Measurements from ENCODE around the gene RTL9.
"Not testable (repeated sequence)": the region's sequence is repeated elsewhere in the genome, so short reads cannot be mapped to it uniquely, and the experiment has no call there.

The RTL9 gene

DNA sequence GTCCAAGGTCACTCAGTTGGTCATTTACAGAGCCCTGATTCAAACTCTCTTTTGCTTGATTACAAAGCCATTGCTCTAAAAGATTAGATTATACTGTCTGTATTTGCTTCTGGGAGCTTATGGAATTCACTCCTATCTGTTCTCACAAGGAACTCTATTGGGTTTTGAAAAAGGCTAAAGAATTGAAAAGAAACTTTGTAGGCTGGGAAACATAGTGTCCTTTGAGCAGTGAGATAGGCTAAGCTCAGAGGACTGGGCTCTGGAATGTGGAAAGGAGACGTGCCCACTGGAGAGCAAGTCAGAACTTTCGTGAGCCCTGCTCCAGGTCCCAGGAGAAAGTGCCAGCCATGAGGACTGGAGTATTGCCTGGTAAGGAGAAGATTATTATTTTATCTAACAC lies at the start of gene RTL9:
TSS of gene RTL9 (plus strand) at position 301 of the 400 bp plus-strand sequence. CDS start 91,770 bp downstream, outside the sequence.
- DNase-seq, result no peak

- no peak for DNase-seq
Measured at GRCh38 chrX:110310000-110310790, 48.5 kb upstream of the RTL9 start.

DNA sequence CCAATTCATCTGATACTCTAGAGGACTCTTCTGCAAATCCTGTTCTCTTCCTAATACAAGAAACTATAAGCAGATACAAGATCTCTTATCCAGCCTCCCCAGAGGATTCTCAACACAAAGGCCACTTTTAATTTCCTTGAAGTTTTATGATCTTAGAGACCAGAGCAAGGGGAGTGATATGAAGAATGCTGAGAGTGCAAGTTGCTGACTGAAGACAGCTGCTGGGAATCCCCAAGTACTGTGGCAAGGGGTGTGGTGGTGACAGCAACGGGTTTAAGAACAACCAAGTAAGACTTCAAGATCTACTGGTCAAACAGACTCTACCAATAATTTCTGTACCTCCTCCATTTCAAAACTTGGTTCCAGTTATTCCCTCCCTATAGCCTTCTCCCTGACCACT lies 47.8 kb upstream of the RTL9 start:
- peak; percentile 48 for DNase-seq

GRCh38 chrX:110311437-110312230 lies 47.0 kb upstream of the RTL9 start:
- DNase-seq, result no peak

DNA sequence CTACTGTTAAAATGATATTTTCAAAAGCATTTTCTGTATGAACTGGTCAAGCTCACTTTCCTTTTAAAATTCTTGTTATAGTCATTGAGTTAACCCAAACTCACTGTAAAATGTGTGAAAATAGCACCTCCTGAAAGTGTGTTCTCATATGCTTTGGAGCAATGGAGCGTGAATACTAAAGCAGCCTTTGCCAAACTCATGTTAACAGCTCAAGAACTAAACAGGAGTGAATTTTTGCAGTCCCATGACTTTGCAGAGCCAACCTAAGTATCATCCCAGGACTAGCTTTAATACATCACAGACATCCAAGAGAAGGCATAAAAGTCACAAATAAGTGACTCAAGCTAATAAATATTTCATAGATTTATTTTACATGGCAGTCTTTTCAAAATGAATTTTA lies 43.1 kb upstream of the RTL9 start:
- no peak for DNase-seq

DNA sequence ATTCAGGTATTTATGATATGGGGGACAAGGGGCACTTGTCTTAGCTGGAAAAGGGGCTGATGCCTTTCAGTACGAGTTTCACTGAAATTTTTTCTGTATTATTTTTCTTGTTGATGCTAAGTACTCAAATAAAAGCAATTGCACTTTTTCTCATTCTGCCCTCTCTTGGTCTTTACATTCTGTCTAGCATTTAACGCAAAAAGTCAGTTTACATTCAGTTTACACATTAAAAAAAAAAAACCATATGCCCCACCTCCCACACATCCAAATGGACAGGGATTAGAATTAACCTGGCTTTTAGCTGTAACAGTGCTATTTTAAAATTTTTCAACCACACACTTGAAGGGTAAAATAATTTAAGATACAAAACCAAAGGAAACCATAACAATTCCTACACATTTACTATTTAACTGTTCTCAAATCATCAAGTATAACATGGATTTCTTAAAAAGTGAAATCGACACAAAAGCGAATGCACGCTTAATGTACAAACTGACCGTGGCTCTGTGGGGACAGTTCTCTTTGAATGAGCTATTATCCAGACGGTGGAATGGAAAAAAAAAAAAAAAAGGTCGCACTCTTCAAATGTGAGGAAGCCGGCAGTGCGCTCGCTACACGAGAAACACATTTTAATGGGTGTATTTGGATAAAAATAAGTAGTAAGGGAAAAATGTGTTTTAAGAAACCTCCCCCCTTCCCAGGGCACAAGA lies 42.1 kb upstream of the RTL9 start:
- no peak for DNase-seq

DNA sequence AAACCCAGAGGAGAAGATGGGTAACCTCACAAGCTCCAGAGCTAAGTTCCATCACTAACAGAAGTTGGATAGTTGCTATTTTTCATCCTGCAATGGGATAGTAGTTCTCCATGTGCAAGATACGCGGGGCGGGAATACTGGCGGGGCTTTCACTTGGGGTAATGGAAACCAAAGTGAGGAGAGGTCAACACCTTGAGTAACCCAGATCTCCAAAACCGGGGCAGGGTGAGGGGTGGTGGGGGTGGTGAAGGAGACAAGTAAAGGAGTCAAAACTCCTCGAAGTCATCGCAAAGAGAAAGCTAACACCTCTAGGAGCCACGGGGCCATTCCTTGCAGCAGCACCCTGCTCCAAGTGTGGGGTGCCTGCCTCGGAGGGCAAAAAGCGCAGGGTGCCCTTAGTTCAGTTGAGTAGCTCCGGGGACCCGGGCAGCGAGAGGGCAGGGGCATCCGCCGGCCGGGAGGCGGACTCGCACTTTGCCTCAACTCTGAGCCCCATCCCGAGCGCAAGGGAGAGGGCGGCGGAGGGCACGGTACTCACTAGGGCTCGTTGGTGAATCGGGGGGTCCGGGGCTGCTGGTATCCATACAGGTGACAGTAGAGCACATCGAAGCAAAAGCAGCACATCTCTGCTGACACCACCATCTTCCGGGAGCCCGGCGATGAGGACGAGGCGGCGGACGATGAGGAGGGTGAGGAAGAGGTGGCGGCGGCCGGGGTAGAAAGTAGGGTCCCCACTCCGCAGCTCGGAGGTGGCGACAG lies 41.4 kb upstream of the RTL9 start:
- peak; percentile 15 for DNase-seq

DNA sequence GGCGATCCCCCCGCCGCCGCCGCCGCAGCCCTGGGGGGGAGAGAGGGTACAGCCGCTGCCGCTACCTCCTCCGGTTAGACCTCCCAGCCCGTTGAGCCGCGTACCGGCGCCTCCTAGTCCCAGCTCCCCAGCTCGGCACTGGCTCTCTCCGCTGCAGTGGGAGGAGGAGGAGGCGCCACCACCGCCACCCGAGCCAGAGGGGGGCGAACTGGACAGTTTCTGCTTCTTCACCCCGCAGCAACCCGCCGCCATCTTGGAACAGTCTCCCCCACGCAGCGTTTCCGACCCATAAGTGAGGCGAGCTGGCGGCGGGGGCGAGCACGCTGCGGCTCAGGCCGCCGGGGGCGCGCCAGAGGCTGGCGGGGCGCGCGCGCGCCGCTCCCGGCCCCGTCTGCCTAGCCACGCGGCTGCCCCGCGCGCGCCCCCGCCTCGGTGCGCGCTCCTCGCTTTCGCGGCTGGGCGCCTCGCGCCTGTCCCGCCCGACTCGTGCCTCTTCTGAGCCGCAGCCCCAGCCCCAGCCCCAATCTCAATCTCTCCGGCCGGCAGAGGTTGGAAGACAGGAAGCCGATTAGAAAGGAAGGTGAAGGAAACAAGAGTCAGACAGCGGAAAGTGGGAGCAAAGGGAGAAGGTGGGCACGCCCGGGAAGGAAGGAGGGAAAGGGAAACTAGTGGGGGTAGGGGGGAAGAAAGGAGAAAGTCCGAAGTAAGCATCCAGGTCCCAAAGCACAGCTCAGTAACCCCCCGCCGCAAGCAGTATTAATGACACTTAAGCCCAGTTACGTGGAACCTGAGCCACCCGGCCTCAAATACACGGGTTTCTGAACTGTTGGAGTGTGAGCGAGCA lies 40.6 kb upstream of the RTL9 start, which contains the start of gene AMMECR1:
TSS of gene AMMECR1 (minus strand) at position 266 of the 844 bp plus-strand sequence. CDS start at position 252, 14 bp downstream.
- DNase-seq, result peak; percentile 86

DNA sequence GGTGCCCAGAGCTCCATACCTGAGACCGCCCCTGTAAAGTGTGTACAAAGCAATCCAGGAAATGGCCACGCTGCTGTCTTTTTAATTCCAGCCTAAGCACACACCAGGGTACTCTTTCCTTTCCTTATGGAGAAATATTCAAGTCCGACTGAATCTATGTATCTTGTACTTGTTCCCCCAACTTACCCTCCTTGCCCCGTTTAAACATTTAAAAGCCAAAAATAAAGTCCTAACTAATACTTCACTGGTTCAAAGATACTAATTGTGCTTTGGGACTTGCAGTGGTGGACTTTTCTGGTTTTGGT lies 40.0 kb upstream of the RTL9 start:
- no peak for DNase-seq

GRCh38 chrX:110320381-110320987 lies 38.2 kb upstream of the RTL9 start:
- DNase-seq, result no peak

DNA sequence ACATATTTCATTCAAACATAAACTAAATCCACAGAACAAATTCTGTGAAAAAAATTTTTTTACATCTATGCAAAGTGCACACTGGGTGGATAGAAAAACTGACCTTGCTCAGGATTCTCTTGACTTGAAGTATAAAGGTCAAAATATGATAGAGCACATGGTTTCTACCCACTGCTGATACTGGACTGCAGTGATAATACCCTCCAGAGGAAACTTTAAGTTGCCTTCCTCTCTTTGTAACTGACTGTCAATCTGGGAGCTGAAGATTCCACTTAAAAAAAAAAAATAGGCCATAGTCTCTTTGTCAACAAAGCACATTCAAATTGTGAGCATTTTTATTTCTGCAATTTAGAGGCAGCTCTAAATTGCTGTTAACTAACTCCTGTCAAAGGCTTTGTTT lies 37.6 kb upstream of the RTL9 start:
- DNase-seq, result no peak

DNA sequence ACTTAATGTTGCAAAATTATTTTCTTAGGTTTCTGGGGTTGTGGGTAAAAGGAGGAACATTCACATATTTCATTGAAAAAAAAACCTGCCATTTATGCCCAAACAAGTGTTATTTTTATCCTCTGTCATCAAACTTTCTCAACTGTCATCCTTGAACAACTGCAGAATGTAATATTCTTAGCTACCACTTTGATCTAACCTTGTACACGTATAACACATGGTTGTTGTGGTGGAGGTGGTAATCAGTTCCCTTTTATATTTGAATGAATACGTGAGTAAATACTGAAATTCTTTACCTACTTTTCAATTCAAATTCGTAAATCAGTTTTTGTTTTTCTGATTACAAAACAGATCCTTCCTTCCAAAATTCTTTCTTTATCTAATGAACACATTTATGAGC lies 37.0 kb upstream of the RTL9 start:
- no peak for DNase-seq

DNA sequence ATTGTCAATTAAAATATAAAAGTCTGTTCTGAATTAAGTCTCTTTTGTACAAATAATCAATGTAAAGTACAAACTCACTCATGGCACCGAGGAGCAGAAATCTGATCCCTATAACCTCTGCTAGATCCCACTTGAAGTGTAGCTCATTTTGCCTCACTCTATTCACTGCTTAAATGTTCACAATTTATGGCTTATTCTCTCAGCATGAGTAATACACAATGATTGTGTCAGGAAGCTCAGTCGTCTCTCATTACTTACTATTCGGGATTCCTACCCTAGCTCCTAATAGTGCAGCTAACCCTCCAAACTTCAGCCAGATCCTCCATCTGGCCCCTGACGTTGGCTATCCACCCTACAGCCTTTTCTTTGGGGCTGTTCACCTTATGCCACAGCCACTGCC lies 36.0 kb upstream of the RTL9 start:
- no peak for DNase-seq

DNA sequence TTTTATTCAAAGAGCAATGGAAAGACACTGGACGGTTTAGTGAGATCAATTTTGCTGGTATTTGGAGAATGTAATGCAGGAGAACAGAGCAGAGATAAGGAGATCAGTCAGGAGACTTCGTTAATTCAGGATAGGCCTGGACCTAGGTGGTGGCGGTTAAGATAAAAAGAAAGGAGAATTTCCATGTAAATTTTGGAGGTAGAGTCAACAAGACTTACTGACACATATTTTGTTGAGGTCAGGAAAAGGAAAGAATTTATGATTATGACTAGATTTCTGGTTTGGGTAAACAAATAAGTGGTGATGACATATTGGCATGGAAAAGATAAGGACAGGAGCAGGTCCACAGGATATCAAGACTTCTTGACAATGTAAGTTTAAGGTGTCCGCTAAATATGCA lies 31.9 kb upstream of the RTL9 start:
- no peak for DNase-seq

DNA sequence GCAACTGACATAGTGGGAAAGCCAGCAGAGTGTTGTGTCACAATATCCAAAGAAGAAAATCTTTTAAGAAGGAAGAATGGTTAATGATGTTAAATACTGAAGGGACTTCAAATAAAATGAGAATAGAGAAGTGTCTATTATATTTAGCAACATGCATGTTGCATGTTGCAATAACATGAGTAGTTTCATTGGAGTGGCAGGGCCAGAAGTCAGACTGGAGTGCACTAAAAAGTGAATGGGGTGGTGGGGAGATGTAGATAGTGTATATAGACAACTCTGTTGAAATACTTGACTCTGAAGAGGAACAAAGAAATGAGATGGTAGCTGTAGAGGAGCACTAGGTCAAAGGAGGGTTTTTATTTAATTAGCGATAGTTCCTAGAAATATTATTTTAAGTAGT lies 31.3 kb upstream of the RTL9 start:
- DNase-seq, result no peak

GRCh38 chrX:110328613-110329012 lies 30.0 kb upstream of the RTL9 start:
- DNase-seq, result not testable (repeated sequence)

DNA sequence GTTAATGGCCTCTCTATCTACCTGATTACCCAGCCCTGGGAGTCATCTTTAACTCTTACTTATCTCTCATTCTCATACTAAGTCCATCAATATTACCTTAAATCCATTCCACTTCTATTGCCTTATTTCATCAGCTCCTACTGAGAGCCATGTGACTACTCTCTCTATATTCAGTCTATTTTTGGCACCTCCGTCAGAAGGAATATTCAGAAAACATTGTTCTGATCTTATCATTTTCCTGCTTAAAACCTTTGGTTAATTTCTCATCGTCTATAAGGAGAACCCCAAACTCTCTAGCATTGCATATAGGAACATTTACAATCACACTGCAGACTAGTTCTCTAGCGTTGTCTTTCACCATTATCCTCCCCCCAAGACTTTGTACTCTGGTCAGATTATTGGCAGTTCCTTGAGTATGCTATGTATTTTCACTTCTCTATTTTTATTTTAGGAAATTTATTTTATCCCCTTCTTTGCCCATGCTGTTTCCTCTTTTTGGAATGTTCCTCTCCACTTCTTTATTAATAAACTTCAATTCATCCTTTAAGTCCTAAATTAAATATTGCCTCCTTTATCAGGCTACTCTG lies 27.1 kb upstream of the RTL9 start:
- DNase-seq, result no peak

GRCh38 chrX:110333458-110333857 lies 25.2 kb upstream of the RTL9 start:
- DNase-seq, result not testable (repeated sequence)

DNA sequence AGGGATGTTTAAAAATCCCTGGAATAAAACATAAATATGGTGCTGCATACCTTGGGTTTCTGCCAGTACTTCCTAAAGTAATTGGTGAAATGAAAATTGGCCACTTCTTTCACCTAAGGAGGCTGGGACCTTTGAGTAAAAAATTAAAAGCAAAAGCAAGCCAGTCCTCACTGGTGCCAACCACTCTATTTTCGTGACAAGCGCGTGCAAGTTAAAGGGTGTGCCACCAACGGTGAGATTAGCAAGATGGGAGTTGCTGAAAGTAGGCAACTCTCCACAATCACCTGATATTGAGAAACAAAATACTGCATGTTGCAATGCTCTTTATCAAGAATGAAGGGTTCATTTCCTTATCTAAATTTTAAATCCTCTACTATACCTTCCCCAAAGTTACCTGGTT lies 19.7 kb upstream of the RTL9 start:
- no peak for DNase-seq

DNA sequence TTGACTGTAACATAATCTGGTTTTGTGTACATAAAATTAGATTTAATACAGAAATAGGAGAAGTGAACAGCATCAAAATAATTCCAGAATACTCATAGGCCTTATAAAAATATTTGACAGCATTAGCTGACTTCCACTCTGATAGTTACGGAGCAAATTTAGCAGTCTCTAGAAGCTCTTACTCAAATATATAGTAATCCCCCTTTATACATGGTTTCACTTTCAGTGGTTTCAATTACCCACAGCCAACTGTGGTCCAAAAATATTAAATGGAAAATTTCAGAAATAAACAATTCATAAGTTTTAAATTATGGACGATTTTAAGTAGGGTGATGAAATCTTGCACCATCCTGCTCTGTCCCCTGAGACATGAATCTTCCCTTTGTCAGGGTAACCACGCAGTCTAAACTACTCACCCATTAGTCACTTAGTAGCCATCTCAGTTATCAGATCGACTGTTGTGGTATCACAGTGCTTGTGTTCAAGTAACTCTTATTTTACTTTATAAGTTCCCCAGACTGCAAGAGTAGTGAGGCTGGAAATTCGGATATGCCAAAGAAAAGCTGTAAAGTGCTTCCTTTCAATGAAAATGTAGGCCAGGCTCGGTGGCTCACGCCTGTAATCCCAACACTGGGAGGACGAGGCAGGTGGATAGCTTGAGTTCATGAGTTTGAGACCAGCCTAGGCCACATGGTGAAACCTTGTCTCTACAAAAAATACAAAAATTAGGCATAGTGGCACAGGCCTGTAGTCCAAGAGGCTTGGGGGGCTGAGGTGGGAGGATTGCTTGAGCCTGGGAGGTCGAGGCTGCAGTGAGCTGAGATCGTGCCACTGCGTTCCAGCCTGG lies 17.2 kb upstream of the RTL9 start:
- DNase-seq, result no peak

All from CD4-positive, alpha-beta T cell treated with Interleukin-21 for 1 hour (primary cell).